HepG2 (cell line): ENCODE data around the gene SATB2. TPM values are rescaled to one million over a fixed set of nuclear protein-coding genes. Genes with fewer than 3 reads are reported as not detected.

Source experiments
- HCFC1 ChIP-seq: fragments of 150-350 bp; IDR thresholded peaks from 2 replicates; pipeline ENCODE4 v1.6.1; 2014; ENCODE audit warnings: low read depth, low read length
- IRF2 ChIP-seq: IDR thresholded peaks from 2 replicates; pipeline ENCODE4 v1.6.1; 2018; ENCODE audit warnings: missing genetic modification reagents, missing compliant biosample characterization
- KDM5B ChIP-seq: sonication (generic); formaldehyde crosslinking; IDR thresholded peaks from 2 replicates; pipeline ENCODE4 v1.4.0; 2020; ENCODE audit warnings: missing genetic modification reagents, mild to moderate bottlenecking, borderline replicate concordance
- KLF13 ChIP-seq: sonication (generic); formaldehyde crosslinking; IDR thresholded peaks from 2 replicates; pipeline ENCODE4 v1.4.0; 2020; ENCODE audit warnings: mild to moderate bottlenecking, missing genetic modification reagents
- MAFG ChIP-seq: sonication (generic); formaldehyde crosslinking; IDR thresholded peaks from 2 replicates; pipeline ENCODE4 v1.5.1; 2020; ENCODE audit warnings: mild to moderate bottlenecking, missing genetic modification reagents
- MAFK ChIP-seq, 2 experiments: IDR thresholded peaks in 1 of 2; conservative IDR thresholded peaks in 1 of 2; 2 replicates each; pipeline ENCODE4 v1.6.1; 2011; ENCODE audit warnings: improper control_type of control experiment in 2 of 2, low read length in 2 of 2
- PCBP1 ChIP-seq: fragments of 200-400 bp; formaldehyde crosslinking; IDR thresholded peaks from 2 replicates; pipeline ENCODE4 v1.6.1; 2017; ENCODE audit warnings: mild to moderate bottlenecking, low read depth, low read length, borderline replicate concordance
- POLR2A ChIP-seq, 2 experiments: IDR thresholded peaks; 2 replicates each; pipeline ENCODE4 v1.6.1; 2011; ENCODE audit warnings: low read depth in 2 of 2, low read length in 2 of 2, mild to moderate bottlenecking in 1 of 2, moderate library complexity in 1 of 2; ENCODE audit not compliant: insufficient read depth in 1 of 2
- PRMT3 ChIP-seq: sonication (generic); formaldehyde crosslinking; IDR thresholded peaks from 2 replicates; pipeline ENCODE4 v1.8.1; 2022; ENCODE audit warnings: low read depth, mild to moderate bottlenecking, moderate library complexity, missing genetic modification reagents, borderline replicate concordance
- RBFOX2 ChIP-seq: fragments of 200-400 bp; formaldehyde crosslinking; IDR thresholded peaks from 2 replicates; pipeline ENCODE4 v1.6.1; 2017; ENCODE audit warnings: low read depth, mild to moderate bottlenecking, low read length
- RNF2 ChIP-seq: fragments of 450-650 bp; conservative IDR thresholded peaks from 2 replicates; pipeline ENCODE4 v1.6.1; 2016; ENCODE audit warnings: low read depth
- SP4 ChIP-seq: sonication (generic); formaldehyde crosslinking; IDR thresholded peaks from 2 replicates; pipeline ENCODE4 v1.8.1; 2023; ENCODE audit warnings: mild to moderate bottlenecking, missing genetic modification reagents
- ZFP62 ChIP-seq: sonication (generic); formaldehyde crosslinking; IDR thresholded peaks from 2 replicates; pipeline ENCODE4 v1.4.0; 2020; ENCODE audit warnings: missing genetic modification reagents
- ZMYM4 ChIP-seq: sonication (generic); formaldehyde crosslinking; IDR thresholded peaks from 2 replicates; pipeline ENCODE4 v1.8.1; 2023; ENCODE audit warnings: mild to moderate bottlenecking, missing genetic modification reagents
- ZNF263 ChIP-seq: sonication (generic); formaldehyde crosslinking; IDR thresholded peaks from 2 replicates; pipeline ENCODE4 v1.4.0; 2020; ENCODE audit warnings: missing genetic modification reagents
- ZNF430 ChIP-seq: sonication (generic); formaldehyde crosslinking; IDR thresholded peaks from 2 replicates; pipeline ENCODE4 v1.9.0; 2021; ENCODE audit warnings: mild to moderate bottlenecking, missing genetic modification reagents
- ZNF615 ChIP-seq: sonication (generic); formaldehyde crosslinking; IDR thresholded peaks from 2 replicates; pipeline ENCODE4 v1.5.0; 2020; ENCODE audit warnings: mild to moderate bottlenecking, missing genetic modification reagents, borderline replicate concordance
- polyA plus RNA-seq, 8 experiments: library from polyadenylated mRNA; depleted of rRNA in 3 of 8; stranded (reverse) in 7 of 8; unstranded in 1 of 8; fragments of >200 nt; fragmentation: Illumina TruSeq in 4 of 8; extraction: Trizol in 4 of 8; gene quantifications; 2 replicates each; pipeline versions ENCODE4 v1.2.1 to v1.2.3, GENCODE V29; 2011 to 2016; ENCODE audit warnings: low read depth in 4 of 8, missing spikeins in 1 of 8, mixed read lengths in 1 of 8; ENCODE audit not compliant: insufficient read depth in 1 of 8
- total RNA-seq, 5 experiments: library from RNA; depleted of rRNA; stranded (reverse); fragments of >200 nt; fragmentation: Illumina TruSeq; extraction: Trizol; gene quantifications; 2 replicates each; pipeline ENCODE4 v1.2.3, GENCODE V29; 2016; ENCODE audit warnings: low read depth in 1 of 5
- TF ChIP-seq, protein P1 (sequence below): sonication (generic); formaldehyde crosslinking; IDR thresholded peaks from 2 replicates; pipeline ENCODE4 v1.4.0; 2020; ENCODE audit warnings: mild to moderate bottlenecking, missing genetic modification reagents
- TF ChIP-seq, protein P2 (sequence below): sonication (generic); formaldehyde crosslinking; IDR thresholded peaks from one replicate; pipeline ENCODE4 v1.5.1; 2020; ENCODE audit warnings: mild to moderate bottlenecking, missing genetic modification reagents; ENCODE audit errors: not compliant biosample characterization

Gene SATB2
- total and polyA plus RNA-seq, 2 of the 13 experiments (the other 11 are each of a cell fraction or from before 2014, with no cell fraction given): 2.5 to 5.5 TPM

DNA sequence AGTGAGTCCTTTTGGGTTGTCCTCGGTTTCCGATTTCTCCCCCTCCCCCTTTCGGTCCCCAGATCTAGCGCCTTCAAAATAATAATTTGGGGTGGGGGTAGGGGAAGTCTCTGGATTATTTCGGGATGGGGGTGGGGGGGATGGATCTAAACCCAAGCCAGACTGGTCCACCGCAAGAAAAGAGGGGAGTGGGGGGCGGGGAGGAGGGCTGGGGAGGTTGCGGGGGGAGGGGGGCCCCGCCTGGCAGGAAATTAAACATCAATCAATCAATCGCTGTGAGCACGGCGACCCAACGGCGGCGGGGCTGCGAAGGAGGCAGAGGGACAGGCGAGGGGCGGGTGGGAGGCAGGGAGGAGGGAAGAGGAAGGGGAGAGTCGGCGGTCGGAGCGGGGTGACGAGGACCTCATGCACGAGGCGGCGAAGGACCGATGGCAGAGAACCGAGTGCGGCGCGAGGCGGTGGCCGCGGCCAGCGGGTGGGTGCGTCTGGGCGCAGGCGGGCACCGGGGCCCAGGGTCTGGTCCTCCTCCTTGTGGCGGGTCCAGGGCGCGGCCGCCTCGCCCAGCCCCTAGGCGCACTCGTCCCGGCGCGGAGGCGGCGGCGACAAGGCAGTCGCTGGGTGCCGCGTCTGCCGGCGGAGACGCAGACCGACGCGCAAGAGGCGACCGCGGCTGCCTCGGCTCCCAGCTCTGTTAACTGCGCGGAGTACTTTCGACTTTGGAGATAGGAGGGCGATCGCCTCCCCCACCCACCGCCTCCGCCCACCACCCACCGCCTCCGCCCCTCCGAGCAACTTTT lies 468 bp upstream of the SATB2 start (continued):
- TF ChIP-seq SP4 (CRISPR knock-in tag) (no peak), ZMYM4 (CRISPR knock-in tag) (no peak; the same call in 1 of the 2 replicates), PCBP1 (no peak), KDM5B (CRISPR knock-in tag) (no peak; the same call in 1 of the 2 replicates), KLF13 (CRISPR knock-in tag) (no peak), RNF2 (0 out of 2 replicates have a peak, but pooled peaks have one; percentile 34), ZFP62 (CRISPR knock-in tag) (no peak), HCFC1 (no peak), ZNF430 (no peak), PRMT3 (CRISPR knock-in tag) (no peak), MAFK (conservative IDR thresholded peaks at IDR 0.05 in 1 of 2, IDR thresholded peaks at IDR 0.05 in 1 of 2; ENCODE audit: low read length in 2 of 2) (no peak), ZNF615 (CRISPR knock-in tag) (no peak), POLR2A (IDR thresholded peaks at IDR 0.05; ENCODE audit: insufficient read depth in 1 of 2, low read depth in 2 of 2, low read length in 2 of 2) (peak in 1 of 2 experiments; percentile 43; a peak in 2 of 4 replicates), ZNF263 (CRISPR knock-in tag) (peak; percentile 55; the same call in 1 of the 2 replicates), RBFOX2 (peak; percentile 22; the same call in 1 of the 2 replicates), MAFG (CRISPR knock-in tag) (0 out of 2 replicates have a peak, but pooled peaks have one; percentile 13), IRF2 (CRISPR knock-in tag) (no peak)
- TF ChIP-seq, protein P1, sequence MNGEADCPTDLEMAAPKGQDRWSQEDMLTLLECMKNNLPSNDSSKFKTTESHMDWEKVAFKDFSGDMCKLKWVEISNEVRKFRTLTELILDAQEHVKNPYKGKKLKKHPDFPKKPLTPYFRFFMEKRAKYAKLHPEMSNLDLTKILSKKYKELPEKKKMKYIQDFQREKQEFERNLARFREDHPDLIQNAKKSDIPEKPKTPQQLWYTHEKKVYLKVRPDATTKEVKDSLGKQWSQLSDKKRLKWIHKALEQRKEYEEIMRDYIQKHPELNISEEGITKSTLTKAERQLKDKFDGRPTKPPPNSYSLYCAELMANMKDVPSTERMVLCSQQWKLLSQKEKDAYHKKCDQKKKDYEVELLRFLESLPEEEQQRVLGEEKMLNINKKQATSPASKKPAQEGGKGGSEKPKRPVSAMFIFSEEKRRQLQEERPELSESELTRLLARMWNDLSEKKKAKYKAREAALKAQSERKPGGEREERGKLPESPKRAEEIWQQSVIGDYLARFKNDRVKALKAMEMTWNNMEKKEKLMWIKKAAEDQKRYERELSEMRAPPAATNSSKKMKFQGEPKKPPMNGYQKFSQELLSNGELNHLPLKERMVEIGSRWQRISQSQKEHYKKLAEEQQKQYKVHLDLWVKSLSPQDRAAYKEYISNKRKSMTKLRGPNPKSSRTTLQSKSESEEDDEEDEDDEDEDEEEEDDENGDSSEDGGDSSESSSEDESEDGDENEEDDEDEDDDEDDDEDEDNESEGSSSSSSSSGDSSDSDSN: peak; percentile 10; the same call in 1 of the 2 replicates
- TF ChIP-seq, protein P2, sequence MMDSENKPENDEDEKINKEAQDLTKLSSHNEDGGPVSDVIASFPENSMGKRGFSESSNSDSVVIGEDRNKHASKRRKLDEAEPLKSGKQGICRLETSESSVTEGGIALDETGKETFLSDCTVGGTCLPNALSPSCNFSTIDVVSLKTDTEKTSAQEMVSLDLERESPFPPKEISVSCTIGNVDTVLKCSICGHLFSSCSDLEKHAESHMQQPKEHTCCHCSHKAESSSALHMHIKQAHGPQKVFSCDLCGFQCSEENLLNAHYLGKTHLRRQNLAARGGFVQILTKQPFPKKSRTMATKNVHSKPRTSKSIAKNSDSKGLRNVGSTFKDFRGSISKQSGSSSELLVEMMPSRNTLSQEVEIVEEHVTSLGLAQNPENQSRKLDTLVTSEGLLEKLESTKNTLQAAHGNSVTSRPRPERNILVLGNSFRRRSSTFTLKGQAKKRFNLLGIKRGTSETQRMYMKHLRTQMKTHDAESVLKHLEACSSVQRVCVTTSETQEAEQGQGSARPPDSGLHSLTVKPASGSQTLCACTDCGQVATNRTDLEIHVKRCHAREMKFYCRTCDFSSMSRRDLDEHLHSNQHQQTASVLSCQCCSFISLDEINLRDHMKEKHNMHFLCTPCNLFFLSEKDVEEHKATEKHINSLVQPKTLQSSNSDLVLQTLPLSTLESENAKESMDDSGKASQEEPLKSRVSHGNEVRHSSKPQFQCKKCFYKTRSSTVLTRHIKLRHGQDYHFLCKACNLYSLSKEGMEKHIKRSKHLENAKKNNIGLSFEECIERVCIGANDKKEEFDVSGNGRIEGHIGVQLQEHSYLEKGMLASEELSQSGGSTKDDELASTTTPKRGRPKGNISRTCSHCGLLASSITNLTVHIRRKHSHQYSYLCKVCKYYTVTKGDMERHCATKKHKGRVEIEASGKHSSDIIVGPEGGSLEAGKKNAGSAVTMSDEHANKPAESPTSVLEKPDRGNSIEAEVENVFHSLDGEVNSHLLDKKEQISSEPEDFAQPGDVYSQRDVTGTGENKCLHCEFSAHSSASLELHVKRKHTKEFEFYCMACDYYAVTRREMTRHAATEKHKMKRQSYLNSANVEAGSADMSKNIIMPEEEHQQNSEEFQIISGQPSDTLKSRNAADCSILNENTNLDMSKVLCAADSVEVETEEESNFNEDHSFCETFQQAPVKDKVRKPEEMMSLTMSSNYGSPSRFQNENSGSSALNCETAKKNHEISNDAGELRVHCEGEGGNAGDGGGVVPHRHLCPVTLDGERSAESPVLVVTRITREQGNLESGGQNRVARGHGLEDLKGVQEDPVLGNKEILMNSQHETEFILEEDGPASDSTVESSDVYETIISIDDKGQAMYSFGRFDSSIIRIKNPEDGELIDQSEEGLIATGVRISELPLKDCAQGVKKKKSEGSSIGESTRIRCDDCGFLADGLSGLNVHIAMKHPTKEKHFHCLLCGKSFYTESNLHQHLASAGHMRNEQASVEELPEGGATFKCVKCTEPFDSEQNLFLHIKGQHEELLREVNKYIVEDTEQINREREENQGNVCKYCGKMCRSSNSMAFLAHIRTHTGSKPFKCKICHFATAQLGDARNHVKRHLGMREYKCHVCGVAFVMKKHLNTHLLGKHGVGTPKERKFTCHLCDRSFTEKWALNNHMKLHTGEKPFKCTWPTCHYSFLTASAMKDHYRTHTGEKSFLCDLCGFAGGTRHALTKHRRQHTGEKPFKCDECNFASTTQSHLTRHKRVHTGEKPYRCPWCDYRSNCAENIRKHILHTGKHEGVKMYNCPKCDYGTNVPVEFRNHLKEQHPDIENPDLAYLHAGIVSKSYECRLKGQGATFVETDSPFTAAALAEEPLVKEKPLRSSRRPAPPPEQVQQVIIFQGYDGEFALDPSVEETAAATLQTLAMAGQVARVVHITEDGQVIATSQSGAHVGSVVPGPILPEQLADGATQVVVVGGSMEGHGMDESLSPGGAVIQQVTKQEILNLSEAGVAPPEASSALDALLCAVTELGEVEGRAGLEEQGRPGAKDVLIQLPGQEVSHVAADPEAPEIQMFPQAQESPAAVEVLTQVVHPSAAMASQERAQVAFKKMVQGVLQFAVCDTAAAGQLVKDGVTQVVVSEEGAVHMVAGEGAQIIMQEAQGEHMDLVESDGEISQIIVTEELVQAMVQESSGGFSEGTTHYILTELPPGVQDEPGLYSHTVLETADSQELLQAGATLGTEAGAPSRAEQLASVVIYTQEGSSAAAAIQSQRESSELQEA (CRISPR knock-in tag): no peak
